H1 (cell line): ENCODE data around the gene ADGRV1.

Source experiments
- BCL11A ChIP-seq, 2 experiments: IDR thresholded peaks; one replicate each; pipeline ENCODE4 v1.6.1; 2011; ENCODE audit warnings: low read depth in 2 of 2, low read length in 2 of 2, mild to moderate bottlenecking in 2 of 2
- CHD1 ChIP-seq: IDR thresholded peaks from 2 replicates; pipeline ENCODE4 v1.6.1; 2012; ENCODE audit warnings: low read depth, low read length, improper control_type of control experiment
- CHD2 ChIP-seq: IDR thresholded peaks from 2 replicates; pipeline ENCODE4 v1.6.1; 2012; ENCODE audit warnings: low read length, improper control_type of control experiment
- EP300 ChIP-seq, 2 experiments: IDR thresholded peaks; 1 replicate in 1 of 2; 2 replicates in 1 of 2; pipeline ENCODE4 v1.6.1; 2011 to 2012; ENCODE audit warnings: low read depth in 2 of 2, low read length in 2 of 2, mild to moderate bottlenecking in 2 of 2, borderline replicate concordance in 1 of 2, inconsistent platforms in 1 of 2, moderate library complexity in 1 of 2
- GABPA ChIP-seq: IDR thresholded peaks from 2 replicates; pipeline ENCODE4 v1.6.1; 2011; ENCODE audit warnings: mild to moderate bottlenecking, low read length, moderate library complexity, borderline replicate concordance; ENCODE audit not compliant: insufficient read depth
- JUND ChIP-seq: IDR thresholded peaks from 2 replicates; pipeline ENCODE4 v1.6.1; 2011; ENCODE audit warnings: mild to moderate bottlenecking, improper control_type of control experiment, low read length
- POLR2AphosphoS5 ChIP-seq: IDR thresholded peaks from 2 replicates; pipeline ENCODE4 v1.6.1; 2011; ENCODE audit warnings: low read depth, low read length
- RAD21 ChIP-seq, 2 experiments: IDR thresholded peaks in 1 of 2; conservative IDR thresholded peaks in 1 of 2; 2 replicates each; pipeline ENCODE4 v1.6.1; 2011; ENCODE audit warnings: low read depth in 2 of 2, low read length in 2 of 2, improper control_type of control experiment in 1 of 2, inconsistent platforms in 1 of 2, mild to moderate bottlenecking in 1 of 2, moderate library complexity in 1 of 2
- RFX5 ChIP-seq: IDR thresholded peaks from 2 replicates; pipeline ENCODE4 v1.6.1; 2011; ENCODE audit warnings: low read depth, low read length, improper control_type of control experiment, borderline replicate concordance
- SIN3A ChIP-seq, 2 experiments: IDR thresholded peaks in 1 of 2; conservative IDR thresholded peaks in 1 of 2; 2 replicates each; pipeline ENCODE4 v1.6.1; 2011 to 2012; ENCODE audit warnings: low read length in 2 of 2, improper control_type of control experiment in 1 of 2, low read depth in 1 of 2, mild to moderate bottlenecking in 1 of 2
- SP1 ChIP-seq: IDR thresholded peaks from 2 replicates; pipeline ENCODE4 v1.6.1; 2011; ENCODE audit warnings: low read depth, low read length
- TBP ChIP-seq: IDR thresholded peaks from 2 replicates; pipeline ENCODE4 v1.6.1; 2011; ENCODE audit warnings: low read depth, low read length, improper control_type of control experiment
- TF ChIP-seq, protein P1 (sequence below), 3 experiments: IDR thresholded peaks; 1 replicate in 2 of 3; 2 replicates in 1 of 3; pipeline versions ENCODE4 v1.5.1 to v1.6.1; 2011; ENCODE audit warnings: low read length in 3 of 3, mild to moderate bottlenecking in 3 of 3, inconsistent platforms in 2 of 3, low read depth in 1 of 3, moderate library complexity in 1 of 3; ENCODE audit not compliant: insufficient read depth in 1 of 3; ENCODE audit errors: control extremely low read depth in 1 of 3

DNA sequence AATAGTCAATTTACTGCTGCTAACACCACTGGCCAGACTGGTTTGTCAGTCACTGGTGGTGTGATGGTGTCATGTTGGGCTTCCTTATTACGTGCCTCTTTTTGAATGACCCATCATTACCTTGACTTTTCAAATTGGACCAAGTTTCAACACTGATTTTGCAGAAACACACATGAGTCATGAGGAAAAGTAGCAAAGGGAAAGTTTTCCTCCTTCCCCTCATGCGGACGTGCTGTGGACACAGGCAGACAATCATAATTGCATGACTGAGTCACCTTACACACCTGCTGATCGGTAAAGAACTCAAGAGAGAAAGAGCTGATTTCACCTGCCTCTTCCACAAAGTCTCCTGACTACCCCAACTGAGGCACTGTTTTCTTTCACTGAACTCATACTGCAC lies 500.0 kb downstream of the ADGRV1 start:
- TF ChIP-seq RAD21 (IDR thresholded peaks at IDR 0.05 in 1 of 2, conservative IDR thresholded peaks at IDR 0.05 in 1 of 2; ENCODE audit: low read depth in 2 of 2, low read length in 2 of 2) (no peak), BCL11A (IDR thresholded peaks at IDR 0.05; ENCODE audit: low read depth in 2 of 2, low read length in 2 of 2) (no peak), CHD1 (no peak), JUND (no peak), CHD2 (no peak), POLR2AphosphoS5 (no peak), TBP (no peak), EP300 (IDR thresholded peaks at IDR 0.05; ENCODE audit: borderline replicate concordance in 1 of 2, low read depth in 2 of 2, low read length in 2 of 2) (no peak), SIN3A (conservative IDR thresholded peaks at IDR 0.05 in 1 of 2, IDR thresholded peaks at IDR 0.05 in 1 of 2; ENCODE audit: low read depth in 1 of 2, low read length in 2 of 2) (no peak), RFX5 (no peak), SP1 (no peak), GABPA (no peak)
- TF ChIP-seq, protein P1, sequence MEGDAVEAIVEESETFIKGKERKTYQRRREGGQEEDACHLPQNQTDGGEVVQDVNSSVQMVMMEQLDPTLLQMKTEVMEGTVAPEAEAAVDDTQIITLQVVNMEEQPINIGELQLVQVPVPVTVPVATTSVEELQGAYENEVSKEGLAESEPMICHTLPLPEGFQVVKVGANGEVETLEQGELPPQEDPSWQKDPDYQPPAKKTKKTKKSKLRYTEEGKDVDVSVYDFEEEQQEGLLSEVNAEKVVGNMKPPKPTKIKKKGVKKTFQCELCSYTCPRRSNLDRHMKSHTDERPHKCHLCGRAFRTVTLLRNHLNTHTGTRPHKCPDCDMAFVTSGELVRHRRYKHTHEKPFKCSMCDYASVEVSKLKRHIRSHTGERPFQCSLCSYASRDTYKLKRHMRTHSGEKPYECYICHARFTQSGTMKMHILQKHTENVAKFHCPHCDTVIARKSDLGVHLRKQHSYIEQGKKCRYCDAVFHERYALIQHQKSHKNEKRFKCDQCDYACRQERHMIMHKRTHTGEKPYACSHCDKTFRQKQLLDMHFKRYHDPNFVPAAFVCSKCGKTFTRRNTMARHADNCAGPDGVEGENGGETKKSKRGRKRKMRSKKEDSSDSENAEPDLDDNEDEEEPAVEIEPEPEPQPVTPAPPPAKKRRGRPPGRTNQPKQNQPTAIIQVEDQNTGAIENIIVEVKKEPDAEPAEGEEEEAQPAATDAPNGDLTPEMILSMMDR (IDR thresholded peaks at IDR 0.05; ENCODE audit: control extremely low read depth in 1 of 3, insufficient read depth in 1 of 3, low read depth in 1 of 3, low read length in 3 of 3), result no peak
